ENCODE measurements around the gene PCNX2. TPM values are rescaled to one million over a fixed set of nuclear protein-coding genes. Genes with fewer than 3 reads are reported as not detected.

PCNX2 gene
- total RNA-seq, 2 experiments from 2014 or later: 46.4 to 49.4 TPM

GRCh38 chr1:233209481-233209880 is 86.0 kb downstream of the PCNX2 start:
- Histone ChIP-seq H3K9me3 (ENCODE audit: control insufficient read depth in 1 of 2, insufficient read depth in 1 of 2, low read length in 2 of 2) (no peaks in the 10 kb centered on the region), H3K27me3 (ENCODE audit: control insufficient read depth in 1 of 2, insufficient read depth in 2 of 2, low read length in 2 of 2) (no peaks in the 10 kb centered on the region), H3K27ac (ENCODE audit: low read depth in 1 of 2, low read length in 2 of 2) (no peak overlapping the region), H3K4me3 (ENCODE audit: low read length) (no peak overlapping the region), H3K4me1 (ENCODE audit: insufficient read depth, low read length) (no peaks in the 10 kb centered on the region), H3K36me3 (ENCODE audit: insufficient read depth, low read length) (peaks cover 21% of the 10 kb centered on the region)
- H3K27me3 Mint-ChIP-seq: no peaks in the 10 kb centered on the region
- H3K36me3 Mint-ChIP-seq (ENCODE audit: low read depth): peaks cover 71% of the 10 kb centered on the region
- H3K27ac Mint-ChIP-seq: no peak overlapping the region
- ChIA-PET CTCF (no interaction called here), POLR2A (interaction anchor here (0.6 kb wide), 1 partner anchor 222 kb away, joined by 3 read pairs; no protein-coding TSS in a partner anchor)
- H3K4me3 Mint-ChIP-seq: no peak overlapping the region
- no peaks in the 10 kb centered on the region for H3K9me3 Mint-ChIP-seq
- no peak for ATAC-seq (ENCODE audit: poor library complexity)
- intact Hi-C loops (cut with DNase I, micrococcal nuclease): no loop called here
- H3K4me1 Mint-ChIP-seq (ENCODE audit: low read depth): no peaks in the 10 kb centered on the region
- no peak for DNase-seq
- TF ChIP-seq CTCF (IDR thresholded peaks at IDR 0.05): no peak

- no peak overlapping the region for H3K27ac Mint-ChIP-seq
- Histone ChIP-seq H3K36me3 (ENCODE audit: insufficient read depth, low read length) (peaks cover 22% of the 10 kb centered on the region), H3K9me3 (ENCODE audit: control insufficient read depth in 1 of 2, insufficient read depth in 1 of 2, low read length in 2 of 2) (no peaks in the 10 kb centered on the region), H3K4me3 (ENCODE audit: low read length) (no peak overlapping the region), H3K27me3 (ENCODE audit: control insufficient read depth in 1 of 2, insufficient read depth in 2 of 2, low read length in 2 of 2) (no peaks in the 10 kb centered on the region), H3K4me1 (ENCODE audit: insufficient read depth, low read length) (no peaks in the 10 kb centered on the region), H3K27ac (ENCODE audit: low read depth in 1 of 2, low read length in 2 of 2) (no peak overlapping the region)
- no peak for ATAC-seq (ENCODE audit: poor library complexity)
- no peaks in the 10 kb centered on the region for H3K27me3 Mint-ChIP-seq
- CTCF ChIA-PET: no interaction called here
- POLR2A ChIA-PET: no interaction called here
- no peak for DNase-seq
- peaks cover 79% of the 10 kb centered on the region for H3K36me3 Mint-ChIP-seq (ENCODE audit: low read depth)
- H3K4me1 Mint-ChIP-seq (ENCODE audit: low read depth): no peaks in the 10 kb centered on the region
- no peaks in the 10 kb centered on the region for H3K9me3 Mint-ChIP-seq
- intact Hi-C loops (cut with DNase I, micrococcal nuclease): no loop called here
- H3K4me3 Mint-ChIP-seq: no peak overlapping the region
- no peak for TF ChIP-seq CTCF (IDR thresholded peaks at IDR 0.05)
These were observed 86.8 kb downstream of the PCNX2 start for GRCh38 chr1:233208687-233209086.

GRCh38 chr1:233197940-233198339 is 97.6 kb downstream of the PCNX2 start:
- TF ChIP-seq CTCF (IDR thresholded peaks at IDR 0.05): no peak
- no peak overlapping the region for H3K27ac ChIP-seq (ENCODE audit: low read depth in 1 of 2, low read length in 2 of 2)
- no peaks in the 10 kb centered on the region for H3K4me1 ChIP-seq (ENCODE audit: insufficient read depth, low read length)
- CTCF ChIA-PET: no interaction called here
- no peaks in the 10 kb centered on the region for H3K27me3 ChIP-seq (ENCODE audit: control insufficient read depth in 1 of 2, insufficient read depth in 2 of 2, low read length in 2 of 2)
- no peak overlapping the region for H3K4me3 ChIP-seq (ENCODE audit: low read length)
- H3K27ac Mint-ChIP-seq: no peak overlapping the region
- no peak overlapping the region for H3K4me3 Mint-ChIP-seq
- H3K9me3 ChIP-seq (ENCODE audit: control insufficient read depth in 1 of 2, insufficient read depth in 1 of 2, low read length in 2 of 2): peaks cover 0 to 4% of the 10 kb centered on the region in 2 experiments
- H3K36me3 Mint-ChIP-seq (ENCODE audit: low read depth): peaks cover 95% of the 10 kb centered on the region
- H3K4me1 Mint-ChIP-seq (ENCODE audit: low read depth): no peaks in the 10 kb centered on the region
- H3K9me3 Mint-ChIP-seq: peaks cover 9% of the 10 kb centered on the region
- H3K36me3 ChIP-seq (ENCODE audit: insufficient read depth, low read length): peaks cover 29% of the 10 kb centered on the region
- POLR2A ChIA-PET: no interaction called here
- intact Hi-C loops (cut with DNase I, micrococcal nuclease): no loop called here
- no peaks in the 10 kb centered on the region for H3K27me3 Mint-ChIP-seq
- ATAC-seq (ENCODE audit: poor library complexity) (no peak), DNase-seq (no peak)
